ENCODE results near the gene TWIST2.

- TF ChIP-seq CTCF (IDR thresholded peaks at IDR 0.05; ENCODE audit: low read length) (no peak), EZH2 (IDR thresholded peaks at IDR 0.05; ENCODE audit: borderline replicate concordance, low read length) (no peak)
Measured at GRCh38 chr2:238895361-238895882, 47.5 kb downstream of the TWIST2 start.

Measured in OCI-LY1 (cell line).